HT-29 (cell line): Measurements from ENCODE around the gene CSF3R. TPM values are rescaled to one million over a fixed set of nuclear protein-coding genes. Genes with fewer than 3 reads are reported as not detected.

Experiments used
- DNase-seq: peaks from one replicate; pipeline ENCODE4 v3.0.0-alpha.2; 2015; ENCODE audit warnings: low spot score
- small RNA-seq: library from RNA; depleted of rRNA; stranded (forward); fragments of <200 nt; gene quantifications from one replicate; pipeline ENCODE3, GENCODE V24; 2014
- total RNA-seq: library from RNA; depleted of rRNA; stranded (reverse); fragments of >200 nt; shearing (Covaris generic); gene quantifications from 2 replicates; pipeline ENCODE4 v1.2.3, GENCODE V29; 2014; rRNA removed

The CSF3R gene
- total RNA-seq, 1 experiment from 2014 or later: not detected

DNA sequence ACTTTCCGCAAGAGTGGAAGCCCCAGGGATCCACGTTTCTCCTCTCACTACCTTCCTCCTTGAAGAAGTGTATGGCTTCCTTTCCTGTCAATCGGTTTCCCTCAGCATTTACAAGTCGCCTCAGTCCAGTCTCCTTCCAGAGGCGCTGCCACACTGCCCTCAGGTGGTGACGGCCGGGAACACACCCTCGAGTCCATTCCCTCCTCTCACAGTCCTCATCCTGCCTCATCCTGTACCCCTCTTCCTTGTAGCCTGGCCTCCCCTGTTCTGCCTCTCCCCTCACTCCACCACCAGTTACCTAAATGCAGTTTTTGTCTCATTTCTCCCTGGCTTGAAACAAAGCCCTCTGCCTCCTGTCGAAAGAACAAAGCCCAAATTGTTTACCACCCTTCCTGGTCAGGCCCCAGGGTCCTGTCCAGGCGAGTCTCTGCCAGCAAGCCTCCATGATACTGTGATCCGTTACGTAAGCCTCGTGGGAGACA lies 61.8 kb downstream of the CSF3R start:
- DNase-seq: peak; percentile 92

DNA sequence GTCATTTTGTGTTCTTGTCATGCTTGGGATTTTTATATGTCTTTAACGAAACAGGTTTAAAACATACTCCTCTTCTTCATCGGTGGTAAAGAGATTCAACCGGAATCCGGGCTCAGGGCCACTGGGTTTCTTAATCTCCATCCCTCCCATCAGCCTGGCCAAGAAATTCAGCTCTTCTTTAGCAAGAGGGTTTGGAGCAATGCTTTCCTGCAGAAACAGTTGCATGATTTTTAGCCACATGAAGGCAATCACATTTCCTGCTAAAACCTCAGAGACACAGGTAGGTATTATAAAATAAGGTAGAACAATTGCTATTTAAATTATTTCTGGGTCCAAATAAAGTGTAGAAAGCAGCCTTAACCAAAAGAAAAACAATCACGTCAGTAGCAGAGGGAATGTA lies 62.3 kb downstream of the CSF3R start:
- no peak for DNase-seq

DNA sequence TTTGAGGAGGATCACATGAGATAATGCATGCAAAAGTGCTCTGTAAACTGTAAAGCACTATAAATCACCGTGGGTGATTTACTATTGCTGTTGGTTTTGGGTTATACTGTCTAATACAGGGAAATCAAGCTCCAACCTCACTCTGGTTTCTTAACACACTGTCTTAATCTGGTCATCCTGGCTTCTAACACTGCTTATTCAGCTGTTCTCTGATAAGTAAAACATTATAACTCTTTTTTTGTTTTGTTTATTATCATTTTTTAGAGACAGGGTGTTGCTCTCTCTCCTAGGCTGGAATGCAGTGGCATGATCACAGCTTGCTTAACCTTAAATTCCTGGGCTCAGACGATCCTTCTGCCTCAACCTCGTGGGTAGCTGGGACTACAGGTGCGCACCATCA lies 63.1 kb downstream of the CSF3R start:
- no peak for DNase-seq

DNA sequence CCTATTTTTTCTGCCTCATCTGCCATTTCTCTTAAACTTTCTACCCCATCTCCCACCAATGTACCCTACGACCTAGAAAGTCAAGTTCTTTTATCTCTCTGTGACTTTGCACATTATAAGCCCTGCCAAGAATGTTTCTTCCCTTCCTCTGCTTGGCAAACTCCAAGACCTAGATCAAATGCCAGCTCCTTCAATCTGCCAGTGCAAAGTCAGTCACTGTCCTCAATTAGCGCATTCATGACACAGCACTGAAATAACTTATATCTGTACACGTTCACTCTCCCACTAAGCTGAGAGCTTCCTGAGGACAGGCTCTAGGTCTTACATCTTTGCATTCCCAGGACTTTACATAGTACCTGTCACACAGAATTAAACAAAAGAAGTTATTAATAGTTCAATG lies 63.6 kb downstream of the CSF3R start:
- DNase-seq: no peak

DNA sequence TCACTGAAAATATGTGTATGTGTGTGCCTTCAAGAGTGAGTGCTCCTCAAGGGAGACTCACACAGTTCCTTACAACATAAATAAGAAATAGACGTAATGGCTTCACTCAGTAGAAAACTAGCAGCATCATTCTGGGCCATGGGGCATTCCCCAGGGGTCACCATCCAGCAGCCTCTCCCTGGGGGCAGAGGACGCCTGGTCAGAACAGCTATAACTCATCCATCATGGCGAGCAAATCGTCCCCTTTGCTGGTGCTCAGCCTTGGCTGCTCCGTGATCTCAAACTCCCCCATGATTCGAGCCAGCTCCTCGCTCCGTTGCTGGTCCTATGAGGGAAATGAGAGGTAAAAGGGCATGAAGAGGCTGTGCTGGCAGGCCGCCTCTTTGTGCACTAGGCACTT lies 64.8 kb downstream of the CSF3R start:
- no peak for DNase-seq

Small RNAs within 50 kb of the gene (small RNA-seq; reads per million reads assigned to genes)
- gene SNORA63C: not detected

Other genes starting within 250 kb of the CSF3R start
- 12.6 and 14.8 TPM in 2 replicates for gene SH3D21, start 176.5 kb downstream of the CSF3R start, total RNA-seq
- 25.0 and 32.9 TPM in 2 replicates for gene EVA1B, start 159.3 kb downstream of the CSF3R start, total RNA-seq
- gene STK40, start 97.0 kb downstream of the CSF3R start, total RNA-seq: 21.0 and 26.2 TPM in 2 replicates
- 13.4 and 13.8 TPM in 2 replicates for gene LSM10, start 85.0 kb downstream of the CSF3R start, total RNA-seq
- gene OSCP1, start 32.5 kb downstream of the CSF3R start, total RNA-seq: 1.1 and 2.0 TPM in 2 replicates
- gene MRPS15, start 18.5 kb downstream of the CSF3R start, total RNA-seq: 184 and 209 TPM in 2 replicates